Hepatocyte (in vitro differentiated cells): Measurements from ENCODE around the gene IGFL2. TPM values are rescaled to one million over a fixed set of nuclear protein-coding genes. Genes with fewer than 3 reads are reported as not detected.

Experiments
- DNase-seq: peaks from one replicate; pipeline ENCODE4 v3.0.0-alpha.2; 2016; ENCODE audit warnings: low spot score
- H2AFZ ChIP-seq: fragments of 200-600 bp; sonication (generic); 2 replicates; pipeline ENCODE4 v1.6.0; 2016; ENCODE audit warnings: antibody characterized with exemption, mild to moderate bottlenecking
- H3K27ac ChIP-seq: fragments of 200-600 bp; sonication (generic); 2 replicates; pipeline ENCODE4 v1.5.1; 2016; ENCODE audit warnings: mild to moderate bottlenecking
- H3K27me3 ChIP-seq: fragments of 200-600 bp; sonication (generic); 2 replicates; pipeline ENCODE4 v1.6.1; 2016
- H3K36me3 ChIP-seq: fragments of 200-600 bp; sonication (generic); replicated peaks from 2 replicates; pipeline ENCODE4 v1.5.1; 2016; ENCODE audit warnings: low read depth; ENCODE audit not compliant: insufficient read depth
- H3K4me1 ChIP-seq: fragments of 200-600 bp; sonication (generic); 2 replicates; pipeline ENCODE4 v1.5.1; 2016; ENCODE audit warnings: mild to moderate bottlenecking, moderate library complexity; ENCODE audit not compliant: insufficient read depth
- H3K4me2 ChIP-seq: fragments of 200-600 bp; sonication (generic); 2 replicates; pipeline ENCODE4 v1.6.0; 2016
- H3K4me3 ChIP-seq: fragments of 200-600 bp; sonication (generic); 2 replicates; pipeline ENCODE4 v1.5.1; 2016; ENCODE audit warnings: mild to moderate bottlenecking
- H3K79me2 ChIP-seq: fragments of 200-600 bp; sonication (generic); 2 replicates; pipeline ENCODE4 v1.6.0; 2017; ENCODE audit warnings: mild to moderate bottlenecking
- H3K9me2 ChIP-seq: fragments of 200-600 bp; sonication (generic); replicated peaks from 2 replicates; pipeline ENCODE4 v1.6.0; 2017; ENCODE audit warnings: mild to moderate bottlenecking; ENCODE audit not compliant: insufficient read depth
- H3K9me3 ChIP-seq: fragments of 200-600 bp; sonication (generic); 2 replicates; pipeline ENCODE4 v1.5.1; 2016; ENCODE audit warnings: low read depth, mild to moderate bottlenecking
- H4K20me1 ChIP-seq: fragments of 200-600 bp; sonication (generic); 2 replicates; pipeline ENCODE4 v1.6.0; 2016; ENCODE audit warnings: mild to moderate bottlenecking; ENCODE audit not compliant: insufficient read depth, poor library complexity, severe bottlenecking
- EZH2 ChIP-seq: fragments of 200-600 bp; sonication (generic); IDR thresholded peaks from 2 replicates; pipeline ENCODE4 v1.6.1; 2016; ENCODE audit warnings: antibody characterized with exemption, mild to moderate bottlenecking, borderline replicate concordance
- EZH2phosphoT487 ChIP-seq: fragments of 200-600 bp; sonication (generic); IDR thresholded peaks from one replicate; pipeline ENCODE4 v1.6.1; 2018; ENCODE audit warnings: antibody characterized with exemption, mild to moderate bottlenecking, low read depth, moderate library complexity; ENCODE audit not compliant: unreplicated experiment, severe bottlenecking
- WGBS: methylation state at CpG from one replicate; pipeline ENCODE4 v1.1.6; 2016; ENCODE audit warnings: low lambda C conversion rate; ENCODE audit errors: missing lambda C conversion rate; 5-methylcytosine and 5-hydroxymethylcytosine counted together
- polyA plus RNA-seq: library from polyadenylated mRNA; unstranded; fragments of >200 nt; fragmentation: Nextera tagmentation; extraction: Ambion mirVana; gene quantifications from 2 replicates; pipeline ENCODE4 v1.2.1, GENCODE V29; 2016
- total RNA-seq: library from RNA; depleted of rRNA; stranded (reverse); fragments of >200 nt; gene quantifications from 2 replicates; pipeline ENCODE4 v1.2.3, GENCODE V29; 2014
- TF ChIP-seq, protein P1 (sequence below): fragments of 200-600 bp; sonication (generic); IDR thresholded peaks from 2 replicates; pipeline ENCODE4 v1.5.1; 2016; ENCODE audit warnings: antibody characterized with exemption, mild to moderate bottlenecking; ENCODE audit not compliant: poor library complexity

The IGFL2 gene
- total and polyA plus RNA-seq, 2 experiments from 2014 or later = 15.2 to 22.9 TPM

- Histone ChIP-seq H3K9me3 (no peaks in the 10 kb centered on the region), H3K79me2 (no peaks in the 10 kb centered on the region), H3K27ac (no peak overlapping the region), H3K4me2 (no peak overlapping the region), H3K4me1 (peaks cover 7% of the 10 kb centered on the region), H3K27me3 (peaks cover 8% of the 10 kb centered on the region), H3K9me2 (no peaks in the 10 kb centered on the region), H3K4me3 (no peak overlapping the region), H3K36me3 (no peaks in the 10 kb centered on the region), H2AFZ (no peak overlapping the region), H4K20me1 (no peaks in the 10 kb centered on the region)
- WGBS = 64% methylated on average over 4 of the region's 4 CpGs
- TF ChIP-seq EZH2phosphoT487 (no peak), EZH2 (no peak)
- TF ChIP-seq, protein P1, sequence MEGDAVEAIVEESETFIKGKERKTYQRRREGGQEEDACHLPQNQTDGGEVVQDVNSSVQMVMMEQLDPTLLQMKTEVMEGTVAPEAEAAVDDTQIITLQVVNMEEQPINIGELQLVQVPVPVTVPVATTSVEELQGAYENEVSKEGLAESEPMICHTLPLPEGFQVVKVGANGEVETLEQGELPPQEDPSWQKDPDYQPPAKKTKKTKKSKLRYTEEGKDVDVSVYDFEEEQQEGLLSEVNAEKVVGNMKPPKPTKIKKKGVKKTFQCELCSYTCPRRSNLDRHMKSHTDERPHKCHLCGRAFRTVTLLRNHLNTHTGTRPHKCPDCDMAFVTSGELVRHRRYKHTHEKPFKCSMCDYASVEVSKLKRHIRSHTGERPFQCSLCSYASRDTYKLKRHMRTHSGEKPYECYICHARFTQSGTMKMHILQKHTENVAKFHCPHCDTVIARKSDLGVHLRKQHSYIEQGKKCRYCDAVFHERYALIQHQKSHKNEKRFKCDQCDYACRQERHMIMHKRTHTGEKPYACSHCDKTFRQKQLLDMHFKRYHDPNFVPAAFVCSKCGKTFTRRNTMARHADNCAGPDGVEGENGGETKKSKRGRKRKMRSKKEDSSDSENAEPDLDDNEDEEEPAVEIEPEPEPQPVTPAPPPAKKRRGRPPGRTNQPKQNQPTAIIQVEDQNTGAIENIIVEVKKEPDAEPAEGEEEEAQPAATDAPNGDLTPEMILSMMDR = no peak
- no peak for DNase-seq
These were observed 49.5 kb downstream of the IGFL2 start for GRCh38 chr19:46197314-46198070.

DNA sequence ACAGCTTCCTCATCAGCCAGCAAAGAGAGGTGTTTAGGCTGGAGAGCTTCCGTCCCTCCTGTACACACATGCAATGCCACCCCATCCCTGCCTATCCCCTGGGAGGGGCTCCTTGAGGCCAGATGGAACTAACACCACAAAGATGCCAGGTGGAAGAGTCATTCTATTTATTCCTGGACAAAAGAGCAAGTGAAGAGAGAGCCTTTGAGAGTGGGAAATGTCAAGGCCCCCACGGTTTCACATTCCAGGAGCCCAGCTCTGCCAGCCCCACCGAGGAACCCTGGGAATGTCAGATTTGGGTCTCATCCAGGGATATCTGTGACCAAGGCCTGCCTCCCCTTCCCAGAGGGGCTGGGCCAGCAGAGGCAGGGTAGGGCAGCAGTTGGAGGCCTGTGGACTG is 50.7 kb downstream of the IGFL2 start:
- Histone ChIP-seq H3K79me2 (no peaks in the 10 kb centered on the region), H3K36me3 (no peaks in the 10 kb centered on the region), H3K4me2 (no peak overlapping the region), H3K4me3 (no peak overlapping the region), H3K27ac (no peak overlapping the region), H4K20me1 (no peaks in the 10 kb centered on the region), H3K27me3 (peaks cover 8% of the 10 kb centered on the region), H3K4me1 (peaks cover 3% of the 10 kb centered on the region), H3K9me3 (no peaks in the 10 kb centered on the region), H3K9me2 (no peaks in the 10 kb centered on the region), H2AFZ (no peak overlapping the region)
- WGBS = 86% methylated on average over 3 of the region's 3 CpGs
- TF ChIP-seq EZH2phosphoT487 (no peak), EZH2 (no peak)
- TF ChIP-seq, protein P1 = no peak
- no peak for DNase-seq

GRCh38 chr19:46201454-46202310 is 53.6 kb downstream of the IGFL2 start:
- TF ChIP-seq, protein P1 = no peak
- no peak for TF ChIP-seq EZH2
- no peak for TF ChIP-seq EZH2phosphoT487
- no peaks in the 10 kb centered on the region for H3K36me3 ChIP-seq
- no peak overlapping the region for H2AFZ ChIP-seq
- H3K4me1 ChIP-seq = no peaks in the 10 kb centered on the region
- 85% methylated on average over 16 of the region's 16 CpGs for WGBS
- H3K27ac ChIP-seq = no peak overlapping the region
- peaks cover 4% of the 10 kb centered on the region for H3K27me3 ChIP-seq
- H4K20me1 ChIP-seq = no peaks in the 10 kb centered on the region
- no peak overlapping the region for H3K4me3 ChIP-seq
- H3K4me2 ChIP-seq = no peak overlapping the region
- DNase-seq = no peak
- H3K9me2 ChIP-seq = no peaks in the 10 kb centered on the region
- no peaks in the 10 kb centered on the region for H3K9me3 ChIP-seq
- H3K79me2 ChIP-seq = no peaks in the 10 kb centered on the region
